HG02943 (cell line): ENCODE measurements around the gene THAP8.

Source experiments
- ATAC-seq: cut with Tn5 transposase; IDR thresholded peaks from one replicate; pipeline ENCODE4 v1.9.1; 2021; ENCODE audit warnings: mild to moderate bottlenecking, low read depth, moderate library complexity; ENCODE audit not compliant: unreplicated experiment

THAP8 gene, protein sequence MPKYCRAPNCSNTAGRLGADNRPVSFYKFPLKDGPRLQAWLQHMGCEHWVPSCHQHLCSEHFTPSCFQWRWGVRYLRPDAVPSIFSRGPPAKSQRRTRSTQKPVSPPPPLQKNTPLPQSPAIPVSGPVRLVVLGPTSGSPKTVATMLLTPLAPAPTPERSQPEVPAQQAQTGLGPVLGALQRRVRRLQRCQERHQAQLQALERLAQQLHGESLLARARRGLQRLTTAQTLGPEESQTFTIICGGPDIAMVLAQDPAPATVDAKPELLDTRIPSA

GRCh38 chr19:36054119-36054732, at the start of gene THAP8:
Gene THAP8, minus strand, starts transcription at chr19:36054285. Its CDS starts 68 bp downstream, at chr19:36054217.
- peak; percentile 67 for ATAC-seq

- ATAC-seq: no peak
Measured at GRCh38 chr19:36103040-36103626, 49.0 kb upstream of the THAP8 start.

- no peak for ATAC-seq
Measured at GRCh38 chr19:36101550-36102327, 47.7 kb upstream of the THAP8 start.

DNA sequence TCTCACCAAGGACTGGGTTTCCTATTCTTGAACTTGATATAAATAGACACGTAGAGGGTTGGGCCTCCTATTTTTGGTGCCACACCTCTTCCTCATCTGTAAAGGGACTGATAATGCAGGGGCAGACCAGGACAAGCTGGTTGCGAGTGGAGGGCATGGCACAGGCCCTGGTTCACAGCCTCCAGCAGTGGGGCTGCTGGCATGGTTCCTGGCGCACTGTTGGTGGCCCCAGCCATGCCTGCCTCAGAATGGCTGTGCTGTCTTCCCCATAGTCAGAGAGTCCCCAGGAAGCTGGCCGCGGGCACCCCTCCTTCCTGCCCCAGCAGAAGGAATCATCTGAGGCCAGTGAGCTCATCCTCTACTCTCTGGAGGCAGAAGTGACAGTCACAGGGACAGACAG, 46.4 kb upstream of the THAP8 start:
- ATAC-seq: no peak

GRCh38 chr19:36099166-36099785, 45.2 kb upstream of the THAP8 start:
- no peak for ATAC-seq

DNA sequence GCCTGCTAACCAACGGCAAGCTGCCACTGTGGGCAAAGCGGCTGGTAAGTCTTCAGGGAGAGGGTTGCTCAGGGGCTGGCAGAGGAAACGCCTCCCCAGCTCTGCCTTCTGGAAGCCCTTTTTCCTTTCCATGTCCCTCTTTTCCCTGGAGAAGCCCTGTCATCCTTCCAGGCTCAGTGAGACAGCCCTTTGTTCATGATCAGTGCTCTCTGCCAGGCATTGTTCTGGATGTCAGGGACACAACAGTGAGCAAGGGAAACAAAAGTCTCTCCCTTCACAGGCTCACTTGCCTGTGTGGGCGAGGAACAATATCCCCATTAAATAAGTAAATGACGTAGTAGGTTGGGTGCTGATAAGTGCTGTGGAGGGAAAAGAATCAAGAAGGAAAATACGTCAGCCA, 43.0 kb upstream of the THAP8 start:
- no peak for ATAC-seq

DNA sequence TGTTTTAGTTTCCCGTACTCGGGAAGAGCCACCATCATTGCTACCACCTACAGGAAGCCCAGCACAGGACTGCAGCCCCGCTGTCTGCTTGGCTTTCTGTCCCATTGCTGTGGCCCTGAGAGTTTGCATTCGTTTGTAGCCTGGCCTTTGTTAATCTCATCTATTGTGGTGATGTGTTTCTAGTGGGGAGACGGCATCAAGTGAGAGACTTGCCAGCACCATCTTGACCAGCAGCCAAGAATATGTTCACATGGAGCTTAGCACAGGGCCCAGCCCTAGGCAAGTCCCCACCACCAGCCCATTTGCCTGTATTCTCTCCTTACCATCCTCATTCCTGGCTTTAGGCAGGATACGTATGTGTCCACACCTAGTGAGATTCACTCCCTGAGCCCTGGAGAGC, 39.6 kb upstream of the THAP8 start:
- ATAC-seq: no peak

DNA sequence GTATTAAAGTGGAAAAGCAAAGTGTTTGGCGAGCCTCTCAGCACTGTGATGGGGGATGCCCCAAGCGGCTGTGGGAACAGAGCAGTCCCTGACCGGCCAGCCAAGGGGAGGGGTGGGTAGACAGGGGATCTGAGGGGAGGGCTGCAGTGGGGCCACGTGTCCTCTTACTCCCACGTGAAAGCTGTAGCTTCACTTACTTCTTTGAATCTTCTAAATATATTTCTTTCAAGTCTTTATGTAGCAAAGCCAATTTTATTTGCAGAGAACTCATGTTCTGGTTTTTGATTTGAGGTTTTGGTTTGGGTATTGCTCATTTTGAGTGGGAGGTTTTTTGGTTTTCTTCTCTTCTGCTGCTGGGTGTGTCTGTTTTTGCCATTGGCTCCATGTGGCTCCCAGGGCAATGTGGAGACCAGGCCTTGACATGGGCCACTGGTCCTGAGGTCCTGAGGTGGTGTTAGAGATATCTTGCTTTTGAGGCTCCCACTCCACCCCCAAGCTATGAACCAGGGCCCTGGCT, 39.1 kb upstream of the THAP8 start:
- ATAC-seq: no peak

- no peak for ATAC-seq
Measured at GRCh38 chr19:36092566-36092965, 38.5 kb upstream of the THAP8 start.

DNA sequence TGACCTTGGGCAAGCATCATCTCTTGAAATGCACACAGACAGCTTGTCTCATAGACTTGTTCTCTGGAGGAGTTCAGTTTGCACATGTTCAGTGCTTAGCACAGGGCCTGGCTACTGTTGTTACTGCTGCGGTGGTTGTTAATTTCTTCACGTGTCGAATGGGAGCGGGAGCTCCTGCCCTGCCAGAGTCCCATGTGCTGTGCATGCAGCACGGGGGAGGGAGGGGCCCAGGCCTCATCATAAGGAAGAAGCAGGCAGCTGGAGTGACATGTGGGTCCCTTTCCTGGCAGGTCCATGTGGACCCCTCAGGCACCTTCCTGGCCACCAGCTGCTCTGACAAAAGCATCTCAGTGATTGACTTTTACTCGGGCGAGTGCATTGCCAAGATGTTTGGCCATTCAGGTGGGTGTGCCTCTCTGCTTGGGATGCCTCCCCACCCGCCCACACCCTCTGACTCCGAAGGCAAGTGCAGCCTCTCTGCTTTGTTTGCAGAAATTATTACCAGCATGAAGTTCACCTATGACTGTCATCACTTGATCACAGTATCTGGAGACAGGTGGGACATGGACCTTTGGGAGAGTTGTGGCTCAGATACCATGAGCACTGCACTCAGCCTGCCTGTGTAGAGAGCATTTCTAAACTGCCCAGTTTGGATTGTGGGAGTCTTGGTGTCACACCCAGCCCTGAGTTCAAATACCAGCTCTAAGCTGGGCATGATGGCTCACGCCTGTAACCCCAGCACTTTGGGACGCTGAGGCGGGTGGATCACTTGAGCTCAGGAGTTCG, 37.0 kb upstream of the THAP8 start:
- ATAC-seq: no peak

DNA sequence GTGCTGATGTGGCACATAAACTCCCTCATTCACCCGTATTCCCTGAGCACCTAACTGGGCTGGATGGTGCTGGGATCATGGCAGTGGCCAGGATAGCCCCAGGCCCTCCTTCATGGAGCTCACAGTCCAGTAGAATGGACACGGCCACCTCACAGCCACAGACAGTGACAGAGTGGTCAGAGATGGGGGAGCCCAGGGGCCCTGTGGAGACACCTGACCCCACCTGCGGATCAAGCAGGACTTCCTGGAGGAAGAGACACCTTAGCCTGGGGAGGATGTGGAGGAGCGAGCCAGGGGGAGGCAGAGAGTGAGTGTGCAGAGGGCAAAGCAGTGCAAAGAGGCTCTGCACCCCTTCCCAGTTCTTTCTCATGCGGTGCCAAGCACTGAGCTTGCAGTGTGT, 35.8 kb upstream of the THAP8 start:
- no peak for ATAC-seq

GRCh38 chr19:36086326-36086725, 32.2 kb upstream of the THAP8 start:
- ATAC-seq: no peak

GRCh38 chr19:36084231-36085009, 30.3 kb upstream of the THAP8 start:
- no peak for ATAC-seq

DNA sequence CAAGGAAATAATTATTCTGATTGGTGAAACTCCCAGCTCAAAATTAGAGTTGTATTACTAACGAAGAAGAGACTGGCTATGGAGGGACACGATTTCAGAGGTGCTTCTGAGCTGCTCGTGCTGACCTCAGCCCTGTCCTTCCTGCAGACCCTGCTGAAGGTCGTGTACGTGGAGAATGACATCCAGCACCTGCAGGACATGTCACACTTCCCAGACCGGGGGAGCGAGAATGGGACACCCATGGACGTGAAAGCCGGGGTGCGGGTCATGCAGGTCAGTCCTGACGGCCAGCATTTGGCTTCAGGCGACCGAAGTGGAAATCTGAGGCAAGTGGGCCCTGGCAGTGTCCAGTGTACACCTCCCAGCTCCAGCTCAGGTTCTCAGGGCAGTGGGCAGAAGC, 28.8 kb upstream of the THAP8 start:
- ATAC-seq: no peak

GRCh38 chr19:36081894-36082293, 27.8 kb upstream of the THAP8 start:
- ATAC-seq: no peak

GRCh38 chr19:36081385-36081784, 27.3 kb upstream of the THAP8 start:
- no peak for ATAC-seq

DNA sequence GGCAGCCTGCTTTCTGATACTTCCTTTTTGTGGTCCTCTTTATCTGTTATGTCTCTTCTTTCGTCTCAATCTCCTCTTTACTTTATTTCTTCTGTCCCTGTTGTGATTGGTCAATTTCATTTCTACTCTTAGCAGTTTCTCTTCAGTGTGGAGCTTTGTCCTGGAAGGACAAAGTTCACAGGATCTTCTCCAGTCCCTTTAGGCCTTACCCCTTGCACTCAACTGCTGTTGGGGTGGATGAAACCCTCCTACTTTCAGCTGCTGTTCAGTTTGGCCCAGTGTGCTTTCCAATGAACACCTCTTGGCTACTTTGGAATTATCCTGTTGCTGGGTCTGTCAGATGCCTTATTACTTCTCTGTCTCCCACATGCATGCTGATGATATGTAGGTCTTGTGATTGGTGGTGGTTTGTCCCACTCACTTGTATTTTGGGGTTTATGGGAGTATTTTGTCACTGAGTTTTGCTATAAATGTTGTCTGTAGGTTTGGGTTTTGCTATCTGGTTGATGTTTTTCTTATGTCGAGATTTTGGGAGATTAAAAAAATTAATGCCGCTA, 25.4 kb upstream of the THAP8 start:
- no peak for ATAC-seq

GRCh38 chr19:36073121-36073876, 19.2 kb upstream of the THAP8 start:
- ATAC-seq: no peak
